Hepatocyte (in vitro differentiated cells): ENCODE results near the gene GRAP2. TPM values are rescaled to one million over a fixed set of nuclear protein-coding genes. Genes with fewer than 3 reads are reported as not detected.

Experiments used
- DNase-seq: peaks from one replicate; pipeline ENCODE4 v3.0.0-alpha.2; 2016; ENCODE audit warnings: low spot score
- H2AFZ ChIP-seq: fragments of 200-600 bp; sonication (generic); 2 replicates; pipeline ENCODE4 v1.6.0; 2016; ENCODE audit warnings: antibody characterized with exemption, mild to moderate bottlenecking
- H3K27ac ChIP-seq: fragments of 200-600 bp; sonication (generic); 2 replicates; pipeline ENCODE4 v1.5.1; 2016; ENCODE audit warnings: mild to moderate bottlenecking
- H3K27me3 ChIP-seq: fragments of 200-600 bp; sonication (generic); 2 replicates; pipeline ENCODE4 v1.6.1; 2016
- H3K36me3 ChIP-seq: fragments of 200-600 bp; sonication (generic); replicated peaks from 2 replicates; pipeline ENCODE4 v1.5.1; 2016; ENCODE audit warnings: low read depth; ENCODE audit not compliant: insufficient read depth
- H3K4me1 ChIP-seq: fragments of 200-600 bp; sonication (generic); 2 replicates; pipeline ENCODE4 v1.5.1; 2016; ENCODE audit warnings: mild to moderate bottlenecking, moderate library complexity; ENCODE audit not compliant: insufficient read depth
- H3K4me2 ChIP-seq: fragments of 200-600 bp; sonication (generic); 2 replicates; pipeline ENCODE4 v1.6.0; 2016
- H3K4me3 ChIP-seq: fragments of 200-600 bp; sonication (generic); 2 replicates; pipeline ENCODE4 v1.5.1; 2016; ENCODE audit warnings: mild to moderate bottlenecking
- H3K79me2 ChIP-seq: fragments of 200-600 bp; sonication (generic); 2 replicates; pipeline ENCODE4 v1.6.0; 2017; ENCODE audit warnings: mild to moderate bottlenecking
- H3K9me2 ChIP-seq: fragments of 200-600 bp; sonication (generic); replicated peaks from 2 replicates; pipeline ENCODE4 v1.6.0; 2017; ENCODE audit warnings: mild to moderate bottlenecking; ENCODE audit not compliant: insufficient read depth
- H3K9me3 ChIP-seq: fragments of 200-600 bp; sonication (generic); 2 replicates; pipeline ENCODE4 v1.5.1; 2016; ENCODE audit warnings: low read depth, mild to moderate bottlenecking
- H4K20me1 ChIP-seq: fragments of 200-600 bp; sonication (generic); 2 replicates; pipeline ENCODE4 v1.6.0; 2016; ENCODE audit warnings: mild to moderate bottlenecking; ENCODE audit not compliant: insufficient read depth, poor library complexity, severe bottlenecking
- CTCF ChIP-seq: fragments of 200-600 bp; sonication (generic); IDR thresholded peaks from 2 replicates; pipeline ENCODE4 v1.5.1; 2016; ENCODE audit warnings: antibody characterized with exemption, mild to moderate bottlenecking; ENCODE audit not compliant: poor library complexity
- EZH2 ChIP-seq: fragments of 200-600 bp; sonication (generic); IDR thresholded peaks from 2 replicates; pipeline ENCODE4 v1.6.1; 2016; ENCODE audit warnings: antibody characterized with exemption, mild to moderate bottlenecking, borderline replicate concordance
- EZH2phosphoT487 ChIP-seq: fragments of 200-600 bp; sonication (generic); IDR thresholded peaks from one replicate; pipeline ENCODE4 v1.6.1; 2018; ENCODE audit warnings: antibody characterized with exemption, mild to moderate bottlenecking, low read depth, moderate library complexity; ENCODE audit not compliant: unreplicated experiment, severe bottlenecking
- WGBS: methylation state at CpG from one replicate; pipeline ENCODE4 v1.1.6; 2016; ENCODE audit warnings: low lambda C conversion rate; ENCODE audit errors: missing lambda C conversion rate; 5-methylcytosine and 5-hydroxymethylcytosine counted together
- polyA plus RNA-seq: library from polyadenylated mRNA; unstranded; fragments of >200 nt; fragmentation: Nextera tagmentation; extraction: Ambion mirVana; gene quantifications from 2 replicates; pipeline ENCODE4 v1.2.1, GENCODE V29; 2016
- total RNA-seq: library from RNA; depleted of rRNA; stranded (reverse); fragments of >200 nt; gene quantifications from 2 replicates; pipeline ENCODE4 v1.2.3, GENCODE V29; 2014

GRAP2 gene
- total and polyA plus RNA-seq, 2 experiments from 2014 or later = 0.51 TPM; not detected in 1

GRCh38 chr22:39916496-39916895 is 15.6 kb downstream of the GRAP2 start:
- no peak for TF ChIP-seq EZH2
- no peak for TF ChIP-seq EZH2phosphoT487
- Histone ChIP-seq H3K4me3 (no peak overlapping the region), H4K20me1 (no peaks in the 10 kb centered on the region), H3K4me2 (no peak overlapping the region), H3K9me3 (no peaks in the 10 kb centered on the region), H2AFZ (no peak overlapping the region), H3K79me2 (no peaks in the 10 kb centered on the region), H3K4me1 (peaks cover 8% of the 10 kb centered on the region), H3K36me3 (no peaks in the 10 kb centered on the region), H3K27me3 (peaks cover 9% of the 10 kb centered on the region), H3K27ac (no peak overlapping the region), H3K9me2 (no peaks in the 10 kb centered on the region)
- no peak for DNase-seq
- WGBS = 93% methylated on average over 3 of the region's 3 CpGs

- 80% methylated on average over 5 of the region's 5 CpGs for WGBS
These were observed 16.3 kb downstream of the GRAP2 start for GRCh38 chr22:39917197-39917643.

GRCh38 chr22:39917776-39918495 is 17.1 kb downstream of the GRAP2 start:
- no peak overlapping the region for H3K27ac ChIP-seq
- DNase-seq = no peak
- 76% methylated on average over 12 of the region's 12 CpGs for WGBS

More at GRCh38 chr22:39917197-39917643, 16.3 kb downstream of the GRAP2 start:
- Histone ChIP-seq H3K9me3 (no peaks in the 10 kb centered on the region), H2AFZ (no peak overlapping the region), H3K79me2 (no peaks in the 10 kb centered on the region), H3K4me3 (no peak overlapping the region), H3K4me2 (no peak overlapping the region), H3K27ac (no peak overlapping the region), H3K4me1 (peaks cover 8% of the 10 kb centered on the region), H3K9me2 (no peaks in the 10 kb centered on the region), H3K27me3 (peaks cover 9% of the 10 kb centered on the region), H3K36me3 (no peaks in the 10 kb centered on the region), H4K20me1 (no peaks in the 10 kb centered on the region)
- DNase-seq = no peak
- no peak for TF ChIP-seq EZH2phosphoT487
- TF ChIP-seq EZH2 = no peak
- TF ChIP-seq CTCF = no peak

GRCh38 chr22:39920134-39920743 is 19.4 kb downstream of the GRAP2 start:
- no peak for TF ChIP-seq EZH2
- no peak for TF ChIP-seq CTCF
- TF ChIP-seq EZH2phosphoT487 = no peak
- no peak overlapping the region for H2AFZ ChIP-seq
- H3K4me3 ChIP-seq = no peak overlapping the region
- H3K9me3 ChIP-seq = no peaks in the 10 kb centered on the region
- no peak overlapping the region for H3K27ac ChIP-seq
- H3K36me3 ChIP-seq = no peaks in the 10 kb centered on the region
- no peaks in the 10 kb centered on the region for H4K20me1 ChIP-seq
- no peak for DNase-seq
- H3K4me2 ChIP-seq = no peak overlapping the region
- peaks cover 4% of the 10 kb centered on the region for H3K27me3 ChIP-seq
- WGBS = 72% methylated on average over 8 of the region's 8 CpGs
- no peaks in the 10 kb centered on the region for H3K79me2 ChIP-seq
- H3K4me1 ChIP-seq = no peaks in the 10 kb centered on the region
- no peaks in the 10 kb centered on the region for H3K9me2 ChIP-seq

More at GRCh38 chr22:39917776-39918495, 17.1 kb downstream of the GRAP2 start:
- Histone ChIP-seq H3K27me3 (peaks cover 9% of the 10 kb centered on the region), H3K9me2 (no peaks in the 10 kb centered on the region), H3K4me2 (no peak overlapping the region), H3K36me3 (no peaks in the 10 kb centered on the region), H3K4me1 (peaks cover 8% of the 10 kb centered on the region), H3K79me2 (no peaks in the 10 kb centered on the region), H4K20me1 (no peaks in the 10 kb centered on the region), H3K9me3 (no peaks in the 10 kb centered on the region), H2AFZ (no peak overlapping the region), H3K4me3 (no peak overlapping the region)
- TF ChIP-seq EZH2 = no peak
